Measurements from ENCODE around the gene BAHCC1. TPM values are rescaled to one million over a fixed set of nuclear protein-coding genes. Genes with fewer than 3 reads are reported as not detected.
A peak's percentile ranks its signal among the peaks of the same experiment; 100 is the strongest.
"Not testable (repeated sequence)": the region's sequence is repeated elsewhere in the genome, so short reads cannot be mapped to it uniquely, and the experiment has no call there.

BAHCC1 gene
- total RNA-seq, 5 donors from 2014 or later (not counting 1 experiment from before 2014, with no cell fraction given) = 0.23 to 0.82 (median 0.33) TPM

- 5% methylated on average over 2 of the region's 8 CpGs for WGBS (ENCODE audit: insufficient coverage)
- ATAC-seq (replicated peaks in 1 of 4) = no peak
- DNase-seq = no peak
- Histone ChIP-seq H3K4me1 (ENCODE audit: control insufficient read depth in 1 of 2, extremely low read depth in 1 of 2, insufficient read depth in 2 of 2, low read length in 2 of 2) (peaks cover 0 to 3% of the 10 kb centered on the region in 2 experiments), H3K36me3 (ENCODE audit: control insufficient read depth in 2 of 2, extremely low read depth in 1 of 2, insufficient read depth in 1 of 2, low read length in 1 of 2) (no peaks in the 10 kb centered on the region), H3K27me3 (replicated peaks in 1 of 2; ENCODE audit: control insufficient read depth in 2 of 2, extremely low read depth in 1 of 2, insufficient read depth in 2 of 2, low read length in 1 of 2) (peaks cover 5 to 59% of the 10 kb centered on the region in 2 experiments), H3K4me3 (ENCODE audit: control insufficient read depth in 1 of 2, extremely low read depth in 1 of 2, low read length in 1 of 2) (no peak overlapping the region), H3K27ac (ENCODE audit: low read length) (no peak overlapping the region), H3K9me3 (no peaks in the 10 kb centered on the region)
- Mint-ChIP-seq H3K4me1 (peaks cover 0 to 2% (median 0%) of the 10 kb centered on the region in 3 donors), H3K36me3 (no peaks in the 10 kb centered on the region), H3K9me3 (no peaks in the 10 kb centered on the region), H3K27me3 (peaks cover 33 to 55% of the 10 kb centered on the region in 2 donors), H3K27ac (no peak overlapping the region), H3K4me3 (no peak overlapping the region)
- ChIA-PET POLR2A (no interaction called here), CTCF (no interaction called here)
Measured at GRCh38 chr17:81359218-81359617, 36.0 kb upstream of the BAHCC1 start.

GRCh38 chr17:81362001-81362400 lies 33.3 kb upstream of the BAHCC1 start:
- CTCF ChIA-PET; H3K9me3 ChIP-seq; H3K36me3 Mint-ChIP-seq; H3K27ac ChIP-seq (ENCODE audit: low read length); H3K4me3 ChIP-seq (ENCODE audit: control insufficient read depth in 1 of 2, extremely low read depth in 1 of 2, low read length in 1 of 2); H3K36me3 ChIP-seq (ENCODE audit: control insufficient read depth in 2 of 2, extremely low read depth in 1 of 2, insufficient read depth in 1 of 2, low read length in 1 of 2); H3K9me3 Mint-ChIP-seq; DNase-seq; ATAC-seq (replicated peaks in 1 of 4); POLR2A ChIA-PET; H3K27ac Mint-ChIP-seq; H3K4me3 Mint-ChIP-seq: not testable (repeated sequence)
- H3K27me3 ChIP-seq (replicated peaks in 1 of 2; ENCODE audit: control insufficient read depth in 2 of 2, extremely low read depth in 1 of 2, insufficient read depth in 2 of 2, low read length in 1 of 2) = peaks cover 5 to 73% of the 10 kb centered on the region in 2 experiments
- no CpG with 5 or more reads among the region's 7 CpGs for WGBS (ENCODE audit: insufficient coverage)
- peaks cover 2 to 23% of the 10 kb centered on the region in 2 experiments for H3K4me1 ChIP-seq (ENCODE audit: control insufficient read depth in 1 of 2, extremely low read depth in 1 of 2, insufficient read depth in 2 of 2, low read length in 2 of 2)
- Mint-ChIP-seq H3K4me1 (peaks cover 13 to 19% (median 14%) of the 10 kb centered on the region in 3 donors), H3K27me3 (peaks cover 47 to 64% of the 10 kb centered on the region in 2 donors)

GRCh38 chr17:81364278-81365147 lies 30.7 kb upstream of the BAHCC1 start:
- no peak overlapping the region for H3K4me3 ChIP-seq (ENCODE audit: control insufficient read depth in 1 of 2, extremely low read depth in 1 of 2, low read length in 1 of 2)
- H3K9me3 Mint-ChIP-seq = no peaks in the 10 kb centered on the region
- no peak for ATAC-seq (replicated peaks in 1 of 4)
- no peaks in the 10 kb centered on the region for H3K9me3 ChIP-seq
- peaks cover 39 to 62% of the 10 kb centered on the region in 2 donors for H3K27me3 Mint-ChIP-seq
- DNase-seq = no peak
- whole genome bisulfite sequencing (ENCODE audit: insufficient coverage) = 83% methylated on average over 18 of the region's 26 CpGs
- CTCF ChIA-PET = no interaction called here
- H3K36me3 ChIP-seq (ENCODE audit: control insufficient read depth in 2 of 2, extremely low read depth in 1 of 2, insufficient read depth in 1 of 2, low read length in 1 of 2) = no peaks in the 10 kb centered on the region
- H3K27me3 ChIP-seq (replicated peaks in 1 of 2; ENCODE audit: control insufficient read depth in 2 of 2, extremely low read depth in 1 of 2, insufficient read depth in 2 of 2, low read length in 1 of 2) = peaks cover 5 to 78% of the 10 kb centered on the region in 2 experiments
- no peaks in the 10 kb centered on the region for H3K36me3 Mint-ChIP-seq
- peaks cover 2 to 20% of the 10 kb centered on the region in 2 experiments for H3K4me1 ChIP-seq (ENCODE audit: control insufficient read depth in 1 of 2, extremely low read depth in 1 of 2, insufficient read depth in 2 of 2, low read length in 2 of 2)
- POLR2A ChIA-PET = no interaction called here
- H3K4me3 Mint-ChIP-seq = no peak overlapping the region
- peaks cover 13 to 16% (median 14%) of the 10 kb centered on the region in 3 donors for H3K4me1 Mint-ChIP-seq
- H3K27ac ChIP-seq (ENCODE audit: low read length) = no peak overlapping the region
- no peak overlapping the region for H3K27ac Mint-ChIP-seq

- H3K9me3 Mint-ChIP-seq = no peaks in the 10 kb centered on the region
- H3K36me3 ChIP-seq (ENCODE audit: control insufficient read depth in 2 of 2, extremely low read depth in 1 of 2, insufficient read depth in 1 of 2, low read length in 1 of 2) = no peaks in the 10 kb centered on the region
- no peaks in the 10 kb centered on the region for H3K36me3 Mint-ChIP-seq
- 11% methylated on average over 22 of the region's 22 CpGs for WGBS (ENCODE audit: insufficient coverage)
- no peak overlapping the region for H3K4me3 ChIP-seq (ENCODE audit: control insufficient read depth in 1 of 2, extremely low read depth in 1 of 2, low read length in 1 of 2)
- ATAC-seq (replicated peaks in 1 of 4) (peak; percentile 27 to 40 (median 34)), DNase-seq (peak in 2 of 35 experiments; percentile 18 to 24)
- peaks cover 2 to 20% of the 10 kb centered on the region in 2 experiments for H3K4me1 ChIP-seq (ENCODE audit: control insufficient read depth in 1 of 2, extremely low read depth in 1 of 2, insufficient read depth in 2 of 2, low read length in 2 of 2)
- H3K27me3 Mint-ChIP-seq = peaks cover 38 to 61% of the 10 kb centered on the region in 2 donors
- H3K27ac Mint-ChIP-seq = no peak overlapping the region
- H3K27ac ChIP-seq (ENCODE audit: low read length) = no peak overlapping the region
- ChIA-PET CTCF (no interaction called here), POLR2A (no interaction called here)
- H3K4me1 Mint-ChIP-seq = peaks cover 13 to 16% (median 14%) of the 10 kb centered on the region in 3 donors
- no peaks in the 10 kb centered on the region for H3K9me3 ChIP-seq
- peak overlapping the region in 2 of 3 donors; percentile 45 to 64 for H3K4me3 Mint-ChIP-seq
- peaks cover 5 to 81% of the 10 kb centered on the region in 2 experiments for H3K27me3 ChIP-seq (replicated peaks in 1 of 2; ENCODE audit: control insufficient read depth in 2 of 2, extremely low read depth in 1 of 2, insufficient read depth in 2 of 2, low read length in 1 of 2)
Measured at GRCh38 chr17:81365148-81365600, 30.1 kb upstream of the BAHCC1 start.

- ATAC-seq (replicated peaks in 1 of 4) (peak; percentile 53 to 76 (median 73)), DNase-seq (peak in 3 of 35 experiments; percentile 21 to 41 (median 35))
- POLR2A ChIA-PET = interaction anchor here in 1 of 2 donors (0.5 kb wide), 1 partner anchor 142 kb away, joined by 7 read pairs; no protein-coding TSS in a partner anchor
- Histone ChIP-seq H3K4me3 (ENCODE audit: control insufficient read depth in 1 of 2, extremely low read depth in 1 of 2, low read length in 1 of 2) (no peak overlapping the region), H3K27me3 (replicated peaks in 1 of 2; ENCODE audit: control insufficient read depth in 2 of 2, extremely low read depth in 1 of 2, insufficient read depth in 2 of 2, low read length in 1 of 2) (peaks cover 5 to 79% of the 10 kb centered on the region in 2 experiments), H3K9me3 (no peaks in the 10 kb centered on the region), H3K36me3 (ENCODE audit: control insufficient read depth in 2 of 2, extremely low read depth in 1 of 2, insufficient read depth in 1 of 2, low read length in 1 of 2) (no peaks in the 10 kb centered on the region), H3K27ac (ENCODE audit: low read length) (no peak overlapping the region), H3K4me1 (ENCODE audit: control insufficient read depth in 1 of 2, extremely low read depth in 1 of 2, insufficient read depth in 2 of 2, low read length in 2 of 2) (peaks cover 2 to 20% of the 10 kb centered on the region in 2 experiments)
- no peaks in the 10 kb centered on the region for H3K36me3 Mint-ChIP-seq
- no peaks in the 10 kb centered on the region for H3K9me3 Mint-ChIP-seq
- CTCF ChIA-PET = no interaction called here
- peaks cover 13 to 16% (median 14%) of the 10 kb centered on the region in 3 donors for H3K4me1 Mint-ChIP-seq
- WGBS (ENCODE audit: insufficient coverage) = 30% methylated on average over 19 of the region's 30 CpGs
- peaks cover 32 to 57% of the 10 kb centered on the region in 2 donors for H3K27me3 Mint-ChIP-seq
- peak overlapping the region; percentile 39 to 64 (median 45) for H3K4me3 Mint-ChIP-seq
- no peak overlapping the region for H3K27ac Mint-ChIP-seq
Measured at GRCh38 chr17:81365601-81366585, 29.4 kb upstream of the BAHCC1 start.

GRCh38 chr17:81366648-81367047 lies 28.6 kb upstream of the BAHCC1 start:
- CTCF ChIA-PET = no interaction called here
- no peak for ATAC-seq (replicated peaks in 1 of 4)

More at GRCh38 chr17:81366648-81367047, 28.6 kb upstream of the BAHCC1 start:
- peaks cover 2 to 20% of the 10 kb centered on the region in 2 experiments for H3K4me1 ChIP-seq (ENCODE audit: control insufficient read depth in 1 of 2, extremely low read depth in 1 of 2, insufficient read depth in 2 of 2, low read length in 2 of 2)
- 90% methylated on average over 11 of the region's 11 CpGs for WGBS (ENCODE audit: insufficient coverage)
- H3K36me3 Mint-ChIP-seq = no peaks in the 10 kb centered on the region
- no peak overlapping the region for H3K27ac Mint-ChIP-seq
- H3K4me3 ChIP-seq (ENCODE audit: control insufficient read depth in 1 of 2, extremely low read depth in 1 of 2, low read length in 1 of 2) = no peak overlapping the region
- no peaks in the 10 kb centered on the region for H3K9me3 Mint-ChIP-seq
- POLR2A ChIA-PET = interaction anchor here in 1 of 2 donors (0.5 kb wide), 1 partner anchor 141 kb away, joined by 7 read pairs; no protein-coding TSS in a partner anchor
- H3K27ac ChIP-seq (ENCODE audit: low read length) = no peak overlapping the region
- H3K27me3 Mint-ChIP-seq = peaks cover 32 to 57% of the 10 kb centered on the region in 2 donors
- DNase-seq = no peak
- H3K27me3 ChIP-seq (replicated peaks in 1 of 2; ENCODE audit: control insufficient read depth in 2 of 2, extremely low read depth in 1 of 2, insufficient read depth in 2 of 2, low read length in 1 of 2) = peaks cover 5 to 72% of the 10 kb centered on the region in 2 experiments
- no peaks in the 10 kb centered on the region for H3K36me3 ChIP-seq (ENCODE audit: control insufficient read depth in 2 of 2, extremely low read depth in 1 of 2, insufficient read depth in 1 of 2, low read length in 1 of 2)
- peaks cover 13 to 16% (median 14%) of the 10 kb centered on the region in 3 donors for H3K4me1 Mint-ChIP-seq
- H3K9me3 ChIP-seq = no peaks in the 10 kb centered on the region
- peak overlapping the region in 1 of 3 donors; percentile 37 for H3K4me3 Mint-ChIP-seq

Measured in T-cell (primary cell).